Astrocyte of the spinal cord (primary cell): ENCODE measurements around the gene SAPCD2.

ENCODE experiments used
- DNase-seq: peaks from one replicate; pipeline ENCODE4 v3.0.0; 2011; ENCODE audit warnings: low read depth, low spot score
- H3K4me3 ChIP-seq: 2 replicates; pipeline ENCODE4 v1.5.1; 2011; ENCODE audit warnings: low read depth, mild to moderate bottlenecking, low read length, moderate library complexity
- in situ Hi-C: cut with HindIII; loops from 2 replicates; pipeline ENCODE4 v1.10.0; 2017; ENCODE audit warnings: low sequenced_read_pairs
- TF ChIP-seq, protein P1 (sequence below): IDR thresholded peaks from 2 replicates; pipeline ENCODE4 v1.5.1; 2012; ENCODE audit warnings: low read depth, mild to moderate bottlenecking, low read length, inconsistent platforms

Gene SAPCD2

DNA sequence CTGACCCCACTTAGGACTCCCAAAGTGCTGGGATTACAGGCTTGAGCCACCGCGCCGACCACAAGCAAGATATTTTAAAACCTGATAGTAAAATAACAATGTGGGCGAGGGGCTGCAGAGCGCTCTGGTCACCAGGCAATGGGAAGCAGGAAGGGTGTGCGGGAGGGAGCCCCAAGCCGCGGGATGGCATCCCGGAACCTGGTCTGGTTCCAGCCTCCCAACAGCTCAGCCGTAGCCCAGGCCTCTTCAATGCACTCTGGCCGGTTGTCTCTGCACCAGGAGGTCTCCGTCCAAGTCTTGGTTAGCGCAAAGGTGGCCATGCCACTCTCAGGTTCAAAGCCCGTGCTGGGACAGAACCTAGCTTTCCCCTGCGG lies 6.3 kb upstream of the SAPCD2 start:
- in situ Hi-C loops = no loop called here
- no peak overlapping the region for H3K4me3 ChIP-seq
- DNase-seq = no peak
- TF ChIP-seq, protein P1, sequence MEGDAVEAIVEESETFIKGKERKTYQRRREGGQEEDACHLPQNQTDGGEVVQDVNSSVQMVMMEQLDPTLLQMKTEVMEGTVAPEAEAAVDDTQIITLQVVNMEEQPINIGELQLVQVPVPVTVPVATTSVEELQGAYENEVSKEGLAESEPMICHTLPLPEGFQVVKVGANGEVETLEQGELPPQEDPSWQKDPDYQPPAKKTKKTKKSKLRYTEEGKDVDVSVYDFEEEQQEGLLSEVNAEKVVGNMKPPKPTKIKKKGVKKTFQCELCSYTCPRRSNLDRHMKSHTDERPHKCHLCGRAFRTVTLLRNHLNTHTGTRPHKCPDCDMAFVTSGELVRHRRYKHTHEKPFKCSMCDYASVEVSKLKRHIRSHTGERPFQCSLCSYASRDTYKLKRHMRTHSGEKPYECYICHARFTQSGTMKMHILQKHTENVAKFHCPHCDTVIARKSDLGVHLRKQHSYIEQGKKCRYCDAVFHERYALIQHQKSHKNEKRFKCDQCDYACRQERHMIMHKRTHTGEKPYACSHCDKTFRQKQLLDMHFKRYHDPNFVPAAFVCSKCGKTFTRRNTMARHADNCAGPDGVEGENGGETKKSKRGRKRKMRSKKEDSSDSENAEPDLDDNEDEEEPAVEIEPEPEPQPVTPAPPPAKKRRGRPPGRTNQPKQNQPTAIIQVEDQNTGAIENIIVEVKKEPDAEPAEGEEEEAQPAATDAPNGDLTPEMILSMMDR = no peak

DNA sequence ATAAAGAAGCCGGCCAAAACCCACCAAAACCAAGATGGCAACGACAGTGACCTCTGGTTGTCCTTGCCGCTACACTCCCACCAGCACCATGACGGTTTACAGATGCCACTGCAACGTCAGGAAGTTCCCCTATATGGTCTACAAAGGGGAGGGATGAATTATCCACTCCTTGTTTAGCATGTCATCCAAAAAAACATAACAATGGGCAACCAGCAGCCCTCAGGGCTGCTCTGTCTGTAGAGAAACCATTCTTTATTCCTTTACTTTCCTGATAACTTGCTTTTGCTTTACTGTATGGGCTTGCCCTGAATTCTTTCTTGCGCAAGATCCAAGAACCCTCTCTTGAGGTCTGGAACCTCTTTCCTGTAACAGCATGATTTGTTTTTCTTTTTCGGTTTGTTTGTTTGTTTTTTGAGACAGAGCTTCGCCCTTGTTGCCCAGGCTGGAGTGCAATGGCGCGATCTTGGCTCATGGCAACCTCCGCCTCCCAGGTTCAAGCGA lies 5.0 kb upstream of the SAPCD2 start:
- no peak for DNase-seq
- TF ChIP-seq, protein P1 = no peak
- in situ Hi-C loops = no loop called here

DNA sequence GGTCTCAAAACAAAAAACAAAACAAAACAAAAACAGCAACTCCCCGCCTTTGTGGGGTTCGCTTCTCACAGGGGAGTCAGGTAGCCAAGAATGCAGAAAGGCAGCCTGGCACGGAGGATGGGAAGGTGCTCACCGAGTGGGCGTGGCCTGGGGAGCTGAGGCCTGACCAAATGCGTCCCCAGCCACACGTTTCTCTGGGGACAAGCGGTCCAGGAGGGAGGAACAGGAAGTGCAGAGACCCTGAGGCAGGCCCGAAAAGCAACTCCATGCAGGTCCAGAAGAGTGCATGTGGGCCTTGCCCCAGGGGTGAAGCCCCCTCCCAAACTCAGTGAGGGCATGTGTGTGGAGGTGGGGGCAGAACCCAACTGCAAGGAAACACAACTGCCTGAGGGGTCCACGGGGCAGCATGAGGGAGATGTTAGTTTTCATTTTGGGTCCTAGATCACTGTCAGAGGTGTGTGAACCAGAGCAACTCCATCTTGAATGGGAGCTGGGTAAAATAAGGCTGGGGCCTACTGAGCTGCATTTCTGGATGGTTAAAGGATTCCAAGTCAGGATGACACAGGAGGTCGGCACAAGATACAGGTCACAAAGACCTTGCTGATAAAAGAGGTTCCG lies 4.4 kb upstream of the SAPCD2 start:
- no peak overlapping the region for H3K4me3 ChIP-seq
- TF ChIP-seq, protein P1 = no peak
- no peak for DNase-seq
- in situ Hi-C loops = no loop called here

More for the DNA sequence above, 5.0 kb upstream of the SAPCD2 start:
- H3K4me3 ChIP-seq = no peak overlapping the region

DNA sequence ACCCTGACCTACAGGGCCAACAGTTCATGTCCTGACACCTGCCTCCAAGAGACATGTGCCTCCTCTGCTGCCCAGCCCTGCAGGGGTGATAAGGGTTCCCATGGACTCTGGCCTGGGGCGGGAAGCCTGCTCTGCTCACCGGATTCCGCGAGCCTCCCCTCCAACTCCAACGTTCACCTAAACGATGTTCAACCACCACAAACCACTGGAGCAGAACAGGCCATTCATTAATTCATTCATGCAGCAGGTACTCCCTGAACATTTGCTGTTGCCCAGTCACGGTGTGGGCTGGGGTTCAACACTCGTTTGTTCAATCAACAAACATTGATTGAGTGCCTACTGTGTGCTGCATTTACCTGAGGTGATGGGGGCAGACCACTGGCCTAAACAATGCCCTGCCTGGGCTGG lies 3.6 kb upstream of the SAPCD2 start:
- no peak overlapping the region for H3K4me3 ChIP-seq
- in situ Hi-C loops = no loop called here
- DNase-seq = no peak
- TF ChIP-seq, protein P1 = no peak

DNA sequence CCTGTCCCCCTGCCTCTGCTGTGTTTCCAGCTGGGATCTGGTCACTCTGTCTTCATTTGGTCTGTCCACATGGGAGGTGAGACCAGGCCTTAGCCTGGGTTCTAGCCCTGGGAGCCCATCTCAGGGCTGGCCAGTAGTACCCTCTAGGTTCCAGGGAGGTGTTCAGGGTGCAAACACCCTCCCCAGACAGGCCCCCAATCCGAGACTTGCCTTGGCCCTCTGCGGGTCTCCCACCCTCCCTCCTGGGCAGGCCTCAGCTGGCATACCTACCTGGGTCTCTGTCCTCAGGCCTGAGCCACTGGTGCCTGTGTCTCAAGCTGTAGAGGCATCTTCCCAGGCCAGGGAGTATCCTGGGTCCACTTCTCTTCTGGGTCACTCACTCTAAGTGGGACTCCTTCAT lies 925 bp upstream of the SAPCD2 start:
- no peak for DNase-seq
- H3K4me3 ChIP-seq = no peak overlapping the region
- in situ Hi-C loops = no loop called here
- TF ChIP-seq, protein P1 = no peak

DNA sequence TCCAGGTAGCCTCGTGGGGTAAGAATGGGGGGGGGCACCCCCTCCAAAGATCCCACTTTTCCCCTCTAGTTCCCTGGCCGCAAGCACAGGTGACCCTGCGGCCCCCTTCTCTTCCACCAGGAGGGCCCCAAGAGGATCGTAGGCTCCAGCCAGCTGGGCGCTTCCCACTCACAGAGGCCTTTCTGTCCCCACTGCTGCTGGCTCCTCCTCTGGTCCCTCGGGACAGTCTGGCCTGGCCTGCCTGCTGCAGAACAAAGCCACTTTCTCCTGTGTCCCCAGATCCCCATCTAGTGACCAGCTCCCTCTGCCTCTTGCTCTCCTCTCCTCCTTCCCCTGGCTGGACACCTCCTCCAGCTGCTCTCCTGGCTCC lies 534 bp upstream of the SAPCD2 start:
- in situ Hi-C loops = no loop called here
- no peak for DNase-seq
- H3K4me3 ChIP-seq = peak overlapping the region; percentile 40
- TF ChIP-seq, protein P1 = peak; percentile 10
